EL (cell line): ENCODE measurements around the gene CNTNAP2.

Experiments used
- DNase-seq: peaks from one replicate; pipeline ENCODE4 v3.0.0-alpha.2; 2016

CNTNAP2 gene

DNA sequence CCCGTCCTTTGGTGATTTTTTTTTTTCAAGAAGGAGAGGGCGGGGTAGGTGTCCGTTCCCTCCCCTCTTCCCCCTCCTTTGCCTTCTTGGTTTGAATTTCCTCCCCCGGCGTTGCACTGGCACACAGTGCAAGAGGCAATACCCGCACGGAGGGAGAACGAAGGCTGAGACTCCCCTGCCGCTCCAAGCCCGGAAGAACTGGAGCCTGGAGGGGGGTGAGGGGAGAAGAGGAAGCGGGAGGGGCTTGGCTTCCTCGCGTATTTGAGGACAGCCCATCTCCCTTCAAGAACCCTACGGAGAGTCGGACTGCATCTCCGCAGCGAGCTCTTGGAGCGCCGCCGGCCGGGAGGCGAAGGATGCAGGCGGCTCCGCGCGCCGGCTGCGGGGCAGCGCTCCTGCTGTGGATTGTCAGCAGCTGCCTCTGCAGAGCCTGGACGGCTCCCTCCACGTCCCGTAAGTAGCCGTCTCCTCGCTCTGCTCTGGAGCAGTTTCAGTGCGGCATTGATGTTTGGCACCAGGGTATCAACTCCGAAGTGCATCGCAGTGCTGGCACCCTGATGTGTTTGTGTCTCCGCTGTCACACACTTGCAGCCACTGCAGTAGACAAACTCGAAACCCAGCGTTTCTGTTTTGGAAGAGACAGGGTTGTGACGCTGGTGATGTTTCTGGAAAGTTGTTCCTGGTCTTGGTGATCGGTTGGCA lies at the start of gene CNTNAP2:
TSS of gene CNTNAP2 (plus strand) at position 281 of the 702 bp plus-strand sequence. CDS start at position 357, 76 bp downstream.
- DNase-seq: no peak

DNA sequence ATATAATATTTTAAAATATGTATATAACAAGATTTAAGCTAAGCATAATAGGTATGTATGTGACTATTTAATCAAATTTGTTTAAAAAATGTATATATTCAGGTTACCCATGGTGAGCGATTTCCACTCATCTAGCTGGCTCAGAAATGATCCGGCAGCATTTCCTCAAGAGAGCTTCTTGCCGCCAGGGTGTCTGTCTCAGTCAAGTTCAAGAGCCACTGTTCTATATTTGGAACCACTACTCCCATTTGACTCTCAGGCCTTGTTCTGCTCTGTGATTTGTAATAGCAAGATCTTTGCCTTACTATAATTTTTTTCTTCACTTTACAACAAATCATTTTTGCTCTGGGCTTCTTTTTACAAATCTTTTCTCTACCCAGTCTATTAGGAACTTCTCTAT lies 48.7 kb upstream of the CNTNAP2 start:
- no peak for DNase-seq

DNA sequence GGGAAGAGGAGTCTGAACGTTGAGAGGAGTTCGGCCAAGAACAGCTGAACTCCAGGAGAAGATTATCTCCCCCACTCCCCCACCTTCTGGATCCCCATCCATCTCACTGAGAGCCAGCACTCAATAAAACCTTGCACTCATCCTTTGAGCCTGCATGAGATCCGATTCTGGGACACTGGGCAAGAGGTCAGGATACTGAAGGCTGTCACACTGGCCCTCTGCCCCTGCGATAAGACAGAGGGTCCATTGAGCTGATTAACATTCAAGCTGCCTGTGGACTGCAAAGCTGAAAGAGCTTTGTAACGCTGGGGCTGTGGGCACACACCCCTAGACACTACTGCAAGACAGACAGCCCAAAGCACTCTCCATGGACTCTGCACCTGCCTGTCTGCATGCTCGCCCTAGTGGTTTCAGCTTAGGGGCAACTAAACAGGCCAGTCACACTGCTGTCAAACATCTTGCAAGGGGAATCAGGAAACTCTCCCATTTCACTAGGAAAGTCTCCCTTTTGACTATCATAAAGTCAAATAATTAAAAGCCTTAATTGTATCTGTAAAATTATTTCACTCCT lies 42.3 kb upstream of the CNTNAP2 start:
- no peak for DNase-seq

DNA sequence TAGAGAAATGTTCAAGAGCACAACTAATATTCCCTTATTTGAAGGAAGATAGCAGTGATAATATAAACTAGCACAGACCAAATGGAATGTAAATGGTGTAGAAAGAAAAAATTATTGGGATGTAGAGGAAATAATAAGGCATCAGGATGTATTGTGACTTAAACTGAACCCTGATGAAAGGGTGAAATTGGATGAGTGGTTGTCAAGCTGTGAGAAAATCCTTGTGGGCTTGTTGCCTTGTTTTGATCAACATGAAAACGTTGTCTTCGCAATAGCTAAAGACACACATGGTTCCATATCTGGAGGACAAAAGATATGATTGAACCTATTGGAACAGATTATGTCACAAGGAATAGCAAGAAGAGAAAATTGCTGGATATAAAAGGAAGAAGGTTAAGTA lies 40.3 kb upstream of the CNTNAP2 start:
- no peak for DNase-seq

DNA sequence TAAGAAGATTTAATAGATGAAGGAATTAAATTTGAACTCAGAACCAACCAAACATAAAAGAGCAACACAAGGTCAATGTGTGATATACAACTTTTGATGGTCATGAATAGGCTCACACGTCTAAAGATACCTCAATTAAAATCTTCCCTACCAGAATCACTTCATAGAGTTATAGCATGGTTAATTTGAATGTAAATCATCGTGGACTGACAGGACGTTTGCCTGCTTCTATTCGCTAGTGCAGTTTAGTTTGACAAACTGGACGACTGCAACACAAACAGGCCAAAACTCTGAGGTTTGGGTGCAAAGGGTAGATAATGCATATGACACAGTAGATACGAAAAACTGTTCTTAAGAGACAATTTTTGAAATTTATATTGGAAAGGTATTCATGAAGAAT lies 32.5 kb upstream of the CNTNAP2 start:
- DNase-seq: no peak

DNA sequence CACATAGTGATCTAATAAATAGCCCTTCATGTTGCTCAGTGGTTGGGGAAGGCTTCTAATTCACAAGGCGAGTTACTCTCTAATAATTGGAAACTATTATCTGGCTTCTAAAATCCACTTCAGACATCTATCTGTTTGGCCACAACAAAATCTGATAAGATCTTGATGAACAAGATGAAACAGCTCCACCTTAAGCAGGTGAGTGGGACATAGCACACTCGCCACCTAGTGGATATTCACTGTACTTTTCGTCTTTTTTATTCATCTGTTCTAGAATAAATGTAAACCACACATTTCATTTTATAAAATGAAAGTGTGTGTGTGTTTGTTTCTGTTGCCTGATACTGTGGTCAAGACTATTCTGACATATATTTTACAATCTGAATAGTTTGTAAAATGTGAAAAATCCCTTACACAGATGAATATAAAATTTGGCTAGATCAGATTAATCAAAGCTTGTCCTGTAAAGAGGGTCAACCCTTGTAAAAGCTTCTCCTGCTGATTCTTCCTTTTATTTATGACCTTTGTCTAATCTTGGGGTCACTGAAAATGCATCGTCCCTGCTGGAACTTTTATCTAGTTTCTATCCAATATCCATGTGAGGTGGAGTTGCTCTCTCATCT lies 26.5 kb upstream of the CNTNAP2 start:
- DNase-seq: no peak

DNA sequence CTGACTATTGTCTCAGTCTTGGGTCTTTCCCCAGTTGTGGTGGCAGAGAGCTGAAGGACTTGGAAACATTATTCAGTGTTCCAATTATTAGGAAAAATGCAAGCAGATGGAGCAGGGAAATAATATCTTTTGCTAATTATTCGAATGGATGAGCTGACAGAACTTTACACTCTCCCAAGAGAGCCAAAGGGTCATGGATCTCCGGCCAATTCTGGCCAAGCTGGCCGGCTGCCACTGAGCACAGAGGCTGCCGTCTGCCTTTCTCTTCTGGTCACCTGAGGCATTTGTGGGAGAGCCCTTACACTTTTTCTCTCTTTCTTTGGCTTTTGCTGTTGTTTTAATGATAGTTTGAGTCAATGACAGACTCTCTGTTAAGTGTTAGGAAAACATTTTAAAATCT lies 22.2 kb upstream of the CNTNAP2 start:
- DNase-seq: no peak

DNA sequence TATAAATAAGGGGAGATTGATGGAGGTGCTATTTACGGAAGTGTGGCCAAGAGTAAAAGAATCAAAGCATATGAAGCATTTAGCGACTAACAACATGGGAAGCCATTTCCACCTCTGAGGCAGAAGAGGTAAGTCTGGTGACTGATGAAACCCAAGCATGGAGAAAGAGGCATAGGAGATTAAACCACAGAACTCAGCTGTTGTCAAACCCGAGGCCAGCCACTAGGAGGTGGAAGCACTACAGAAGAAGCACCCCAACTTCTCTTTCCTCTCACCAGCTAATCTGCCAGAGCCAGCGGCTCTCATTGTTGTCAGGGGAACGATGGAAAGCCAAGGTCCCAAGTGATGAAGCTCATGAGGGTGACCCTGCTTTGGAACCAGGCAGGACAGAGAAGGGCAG lies 19.6 kb upstream of the CNTNAP2 start:
- DNase-seq: no peak

DNA sequence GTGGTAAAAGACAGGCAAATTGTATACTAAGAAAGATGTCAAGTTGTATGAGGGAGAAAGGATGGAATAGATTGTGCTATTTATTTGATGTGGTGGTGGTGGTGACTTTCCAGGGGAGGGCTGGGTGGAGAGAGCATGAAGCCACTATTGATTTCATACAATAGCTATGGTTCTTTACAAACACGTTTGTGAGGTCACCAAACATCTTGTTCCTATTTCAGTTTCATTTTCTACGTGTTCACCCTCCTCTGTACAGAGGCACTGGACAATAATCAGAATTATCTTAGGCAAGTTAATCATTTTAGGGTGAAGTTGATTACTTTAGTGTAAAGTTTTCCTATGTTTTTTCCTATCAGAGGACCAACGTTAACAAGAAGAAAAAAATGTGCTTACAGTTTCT lies 10.3 kb upstream of the CNTNAP2 start:
- no peak for DNase-seq

DNA sequence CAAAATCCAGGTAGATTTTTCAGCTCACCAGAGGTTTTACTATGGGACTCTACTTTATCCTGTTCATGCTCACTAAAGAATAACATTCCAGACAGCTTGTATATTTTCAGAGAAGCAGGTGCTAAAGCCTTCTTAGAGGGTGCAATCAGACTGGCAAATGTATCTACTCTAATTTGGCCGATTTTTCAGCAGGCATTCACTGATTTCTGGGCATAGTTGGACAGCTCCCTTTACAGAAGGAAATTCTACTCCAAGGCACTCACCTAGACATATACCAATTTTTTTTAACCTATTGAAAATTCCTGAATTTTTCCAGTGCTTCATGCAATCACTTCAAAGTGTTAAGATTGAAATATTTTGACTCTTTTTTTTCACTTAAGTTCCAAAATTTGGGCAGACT lies 3.8 kb upstream of the CNTNAP2 start:
- DNase-seq: no peak

DNA sequence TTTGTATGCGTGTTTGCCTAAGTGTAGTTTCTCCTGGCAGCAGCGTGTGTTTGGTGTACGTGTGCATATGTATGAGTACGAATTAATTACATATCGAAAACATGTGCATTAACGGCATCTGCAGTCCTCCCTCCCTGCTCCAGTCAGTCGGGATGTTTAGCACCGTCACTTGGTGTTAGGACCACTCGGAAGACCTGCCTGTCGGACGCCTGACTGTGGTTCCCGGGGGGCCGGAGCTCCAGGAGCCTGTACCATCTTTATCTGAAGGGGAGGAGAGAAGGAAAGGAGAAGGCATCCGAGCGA lies 1.1 kb upstream of the CNTNAP2 start:
- DNase-seq: no peak

DNA sequence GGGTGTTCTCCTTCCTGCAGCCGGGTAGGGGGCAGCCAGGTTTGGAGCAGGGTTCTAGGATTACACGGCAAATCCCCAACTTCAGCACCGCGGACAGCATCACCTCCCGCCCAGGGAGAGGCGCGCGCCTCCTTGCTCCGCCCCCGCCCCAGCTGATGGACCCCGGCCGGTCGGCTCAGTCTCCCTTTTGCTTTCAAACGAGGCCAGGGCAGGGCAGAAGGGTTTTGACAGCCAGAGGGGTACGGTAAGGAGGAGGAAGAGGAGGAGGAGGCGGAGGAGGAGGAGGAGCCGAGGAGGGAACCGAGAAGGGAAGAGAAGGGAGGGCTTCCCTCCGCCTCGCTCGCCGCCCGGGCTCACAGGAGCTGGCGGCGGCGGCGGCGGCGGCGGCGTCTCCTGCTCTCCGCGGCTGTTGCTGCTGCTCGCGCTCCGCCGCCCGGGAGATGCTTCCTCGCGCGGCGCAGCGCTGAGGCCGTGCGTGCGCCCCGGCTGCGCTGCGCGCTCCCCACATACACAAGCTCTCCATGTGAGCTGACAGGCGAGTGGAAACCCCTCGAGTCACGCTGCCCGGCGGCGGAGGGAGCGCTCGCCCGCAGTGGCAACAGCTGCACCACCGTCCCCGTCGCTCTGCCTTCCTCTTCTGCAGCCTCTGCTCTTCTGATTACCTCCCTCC lies 615 bp upstream of the CNTNAP2 start:
- DNase-seq: no peak

DNA sequence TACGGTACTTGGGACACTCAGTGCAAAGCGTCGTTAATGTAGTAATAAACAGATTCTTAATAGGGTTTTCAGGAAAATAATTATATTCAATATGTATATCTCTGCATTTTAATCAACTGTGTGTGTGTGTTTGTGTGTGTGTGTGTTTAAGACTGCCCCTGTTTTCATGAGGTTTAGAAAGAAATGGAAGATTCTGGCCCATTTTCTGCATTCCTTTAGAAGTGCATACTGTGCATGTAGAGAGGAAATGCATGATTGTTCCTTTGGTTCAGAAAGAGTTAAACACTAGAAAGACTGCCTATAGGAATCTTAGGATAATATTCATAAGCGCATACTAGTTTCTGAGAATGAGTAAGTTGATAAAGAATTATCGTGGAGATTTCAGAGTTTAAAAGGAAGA lies 975 bp downstream of the CNTNAP2 start:
- no peak for DNase-seq

DNA sequence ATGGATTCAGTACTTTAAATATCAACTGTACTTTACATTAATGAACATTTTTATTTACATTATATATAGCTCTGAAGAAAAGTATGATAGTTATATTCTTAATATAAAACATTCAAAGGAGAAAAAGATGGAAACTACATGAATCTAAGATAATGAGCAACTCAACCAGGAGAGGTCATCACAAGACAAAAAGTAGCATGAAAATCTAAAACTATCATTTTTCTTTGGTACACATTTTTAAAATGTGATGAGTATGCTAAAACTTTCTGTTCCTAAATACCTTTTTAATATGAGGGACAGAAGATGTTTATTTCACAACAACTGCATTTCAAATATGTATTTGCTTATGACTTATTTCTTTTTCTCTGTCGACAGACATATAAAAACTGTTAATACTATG lies 2.4 kb downstream of the CNTNAP2 start:
- DNase-seq: no peak

DNA sequence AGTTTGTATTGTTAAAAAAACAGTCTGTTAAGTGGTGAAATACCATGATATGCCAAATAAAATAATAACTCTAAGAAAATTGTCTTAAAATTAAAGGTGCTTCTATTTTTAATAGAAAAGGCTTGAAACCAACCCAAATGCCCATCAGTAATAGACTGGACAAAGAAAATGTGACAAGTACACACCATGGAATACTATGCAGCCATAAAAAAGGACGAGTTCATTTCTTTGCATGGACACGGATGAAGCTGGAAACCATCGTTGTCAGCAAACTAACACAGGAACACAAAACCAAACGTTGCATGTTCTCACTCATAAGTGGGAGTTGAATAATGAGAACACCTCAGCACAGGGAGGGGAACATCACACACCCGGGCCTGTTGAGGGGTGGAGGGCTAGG lies 7.1 kb downstream of the CNTNAP2 start:
- no peak for DNase-seq

DNA sequence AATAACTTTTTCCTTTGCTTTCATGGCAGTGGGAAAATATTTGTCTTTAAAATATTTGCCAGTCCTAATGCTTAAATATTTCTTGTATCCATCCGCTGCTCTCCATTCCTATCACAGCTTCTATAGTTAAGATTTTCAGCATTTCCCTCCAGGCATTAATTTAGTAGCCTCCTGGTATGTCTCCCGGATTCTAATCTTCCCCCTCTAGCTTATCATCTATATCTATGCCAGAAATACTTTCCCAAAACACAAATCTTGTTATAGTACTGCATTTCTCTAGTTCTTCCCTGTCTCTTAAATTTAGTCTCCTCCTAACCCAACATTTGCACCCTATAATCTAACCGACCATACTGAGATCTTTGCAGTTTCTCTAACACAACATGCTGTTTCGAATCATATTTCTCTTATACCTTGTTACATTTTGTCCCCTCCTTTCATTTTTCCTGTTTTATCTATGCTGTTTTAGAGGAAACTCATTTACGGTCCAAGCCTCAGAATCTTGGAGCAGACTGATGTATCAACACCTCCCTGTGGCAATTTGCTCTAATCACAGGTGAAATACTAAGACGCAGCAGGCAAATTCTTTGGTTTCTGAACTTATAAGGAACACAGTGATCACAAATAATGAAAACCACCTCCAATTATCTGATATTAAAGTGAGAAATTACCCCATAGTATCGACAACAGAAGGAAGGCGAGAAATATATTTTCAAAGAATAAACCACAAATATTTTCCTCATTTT lies 10.3 kb downstream of the CNTNAP2 start:
- DNase-seq: no peak

DNA sequence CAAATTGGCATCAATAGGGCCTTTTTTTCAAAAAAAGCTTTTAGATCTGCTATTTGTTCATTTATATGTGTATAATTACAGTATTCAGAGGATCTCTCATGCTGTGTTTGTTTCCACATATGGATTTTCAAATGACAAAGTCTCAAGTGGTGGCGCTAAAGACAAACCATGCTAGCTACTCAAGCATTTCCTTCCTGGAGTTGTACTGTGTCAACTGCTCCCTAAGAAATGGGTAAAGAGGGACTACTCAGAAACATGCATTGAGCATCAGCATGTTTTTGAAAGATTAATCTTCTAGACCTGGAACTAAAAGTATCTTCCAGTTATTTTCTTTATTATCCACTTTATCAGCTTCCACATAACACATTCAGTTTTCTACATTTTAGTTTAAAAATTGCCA lies 12.7 kb downstream of the CNTNAP2 start:
- DNase-seq: no peak

DNA sequence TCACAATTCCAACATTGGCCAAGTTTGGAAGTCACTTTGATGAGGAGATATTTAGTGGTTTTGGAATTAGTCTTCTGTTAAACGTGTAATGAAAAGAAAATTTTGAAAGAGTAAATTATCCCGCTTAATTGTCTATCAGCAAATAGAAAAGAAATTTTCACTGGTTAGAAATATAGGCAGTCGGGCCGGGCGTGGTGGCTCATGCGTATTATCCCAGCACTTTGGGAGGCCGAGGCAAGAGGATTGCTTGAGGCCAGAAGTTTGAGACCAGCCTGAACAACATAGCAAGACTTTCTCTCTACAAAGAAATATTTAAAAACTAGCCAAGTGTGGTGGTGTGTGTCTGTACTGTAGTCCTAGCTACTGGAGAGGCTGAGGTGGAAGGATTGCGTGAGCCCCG lies 13.4 kb downstream of the CNTNAP2 start:
- no peak for DNase-seq

DNA sequence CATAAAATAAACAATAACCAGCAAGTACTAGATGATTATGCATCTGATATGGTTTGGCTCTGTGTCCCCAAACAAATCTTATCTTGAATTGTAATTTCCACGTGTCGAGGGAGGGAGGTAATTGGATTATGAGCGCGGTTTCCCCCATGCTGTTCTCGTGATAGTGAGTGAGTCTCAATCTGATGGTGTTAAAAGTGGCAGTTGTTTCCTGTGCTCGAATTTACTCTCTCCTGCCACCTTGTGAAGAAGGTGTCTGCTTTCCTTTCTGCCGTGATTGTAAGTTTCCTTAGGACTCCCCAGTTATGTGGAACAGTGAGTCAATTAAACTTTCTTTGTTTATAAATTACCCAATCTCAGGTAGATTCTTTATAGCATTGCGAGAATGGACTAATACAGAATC lies 15.1 kb downstream of the CNTNAP2 start:
- no peak for DNase-seq

DNA sequence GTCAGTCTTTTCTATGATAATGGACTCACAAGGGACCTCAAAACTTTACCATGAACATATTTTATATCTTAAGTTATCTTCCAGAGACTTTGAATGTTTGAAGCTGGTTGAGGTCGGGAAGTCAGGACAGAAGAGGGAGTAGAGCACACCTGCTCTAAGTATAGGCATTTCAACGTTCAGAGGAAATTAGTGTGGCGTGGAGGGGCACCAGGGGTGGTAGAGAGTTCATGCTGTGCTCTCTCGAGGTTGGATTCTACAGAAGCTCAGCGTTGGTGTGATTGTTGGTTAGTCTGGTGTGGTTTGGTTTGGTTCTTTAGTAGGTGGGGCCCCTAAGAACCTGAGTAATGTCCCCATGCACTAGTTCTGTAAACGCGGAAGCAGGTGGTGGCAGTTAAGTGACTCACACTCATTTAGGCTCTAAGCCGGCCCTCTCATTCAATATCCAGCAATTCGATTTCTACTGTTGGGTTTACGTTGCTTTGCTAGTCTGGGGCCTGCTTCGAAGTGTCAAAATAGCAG lies 19.8 kb downstream of the CNTNAP2 start:
- no peak for DNase-seq

DNA sequence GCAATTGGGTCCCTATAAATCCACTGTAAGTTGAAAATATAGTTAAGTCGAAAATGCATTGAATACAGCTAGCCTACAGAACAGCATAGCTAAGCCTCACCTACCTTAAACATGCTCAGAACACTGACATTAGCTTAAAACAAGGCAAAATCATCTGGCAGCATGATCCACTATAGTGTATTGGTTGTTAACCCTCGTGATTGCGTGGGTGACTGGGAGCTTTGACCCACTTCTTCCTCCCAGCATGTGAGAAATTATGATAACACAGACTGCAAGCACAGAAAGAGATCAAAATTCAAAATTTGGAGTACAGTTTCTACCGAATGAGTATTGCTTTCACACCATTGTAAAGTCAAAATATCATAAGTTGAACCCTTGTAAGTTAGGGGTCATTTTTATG lies 22.3 kb downstream of the CNTNAP2 start:
- DNase-seq: no peak

DNA sequence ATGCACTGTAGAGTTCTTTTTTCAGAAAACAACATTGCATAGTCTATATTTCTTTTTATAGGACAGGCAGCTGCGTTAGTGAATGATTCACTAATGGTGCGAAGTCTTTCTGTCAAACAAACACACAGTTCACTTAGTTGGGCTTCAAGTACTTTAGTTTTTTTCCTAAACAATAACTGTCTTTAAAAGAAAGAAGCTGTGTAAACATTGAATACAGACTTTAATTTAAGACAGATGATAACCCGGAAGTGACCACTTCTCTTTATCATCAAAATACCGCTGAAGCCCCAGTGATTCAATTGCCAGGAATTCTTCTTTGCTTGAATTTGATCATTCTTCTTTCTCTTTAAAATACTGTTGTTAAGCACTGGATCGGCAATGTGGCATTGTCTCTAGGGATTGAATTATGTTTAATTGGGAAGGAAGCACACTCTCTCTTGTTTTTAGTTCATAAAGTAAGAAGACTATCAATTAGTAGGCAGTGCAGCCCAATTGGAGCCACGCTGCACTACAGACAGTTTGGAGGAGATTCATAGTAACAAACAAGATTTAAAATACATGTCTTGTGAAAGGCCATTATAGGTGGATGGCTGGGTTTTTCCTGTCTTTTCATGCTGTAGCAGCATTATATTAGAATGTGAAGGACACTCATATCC lies 30.4 kb downstream of the CNTNAP2 start:
- peak; percentile 73 for DNase-seq

DNA sequence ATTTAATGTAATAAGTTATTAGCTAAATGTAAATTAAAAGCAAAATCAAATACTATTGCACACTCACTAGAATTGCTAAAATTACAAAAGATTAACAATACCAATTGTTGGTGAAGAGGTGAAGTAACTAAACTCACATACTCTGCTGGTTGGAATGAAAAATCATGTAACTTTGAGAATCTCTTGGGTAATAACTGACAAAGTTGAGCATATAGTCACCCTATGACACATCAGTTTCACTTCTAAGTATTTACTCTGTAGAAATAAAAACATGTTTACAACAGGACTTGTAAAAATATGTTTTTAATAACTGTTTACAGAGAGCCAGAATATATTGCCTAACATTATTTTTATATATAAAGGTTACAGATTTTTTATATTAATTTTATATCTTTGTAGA lies 33.6 kb downstream of the CNTNAP2 start:
- peak; percentile 13 for DNase-seq
